ENCODE measurements around the gene GALM. TPM values are rescaled to one million over a fixed set of nuclear protein-coding genes. Genes with fewer than 3 reads are reported as not detected.

Gene GALM
- total and polyA plus RNA-seq, 2 donors (not counting 1 experiment from before 2014, with no cell fraction given), result 14.7 to 51.4 TPM

DNA sequence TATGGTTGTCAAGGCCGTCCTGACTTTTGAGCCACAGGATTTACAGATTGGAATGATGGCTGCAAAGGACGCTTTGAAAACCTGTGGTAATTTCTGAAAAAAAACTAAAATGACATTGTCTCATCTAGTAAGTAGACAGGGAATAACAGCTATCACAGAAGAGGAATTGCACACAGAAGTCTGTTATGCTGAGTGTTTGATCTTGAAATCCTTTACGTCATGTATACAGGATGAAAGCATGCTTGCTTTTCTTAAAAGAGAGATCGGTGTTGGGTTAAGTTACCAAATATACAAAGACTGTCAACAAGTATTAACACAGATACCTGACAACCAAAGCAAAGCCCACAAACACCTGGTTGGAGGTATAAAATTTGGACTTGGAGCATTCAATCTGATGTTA is 97.8 kb downstream of the GALM start:
- Histone ChIP-seq H3K27me3 (ENCODE audit: control insufficient read depth, insufficient read depth, low read length) (no peaks in the 10 kb centered on the region), H3K4me3 (replicated peaks in 1 of 4; ENCODE audit: control extremely low read depth in 1 of 4, insufficient read depth in 1 of 4, low read depth in 3 of 4, low read length in 4 of 4) (no peak overlapping the region), H3K79me2 (ENCODE audit: control insufficient read depth, insufficient read depth, low read length) (no peaks in the 10 kb centered on the region), H4K20me1 (ENCODE audit: control insufficient read depth, extremely low read depth, insufficient read depth, low read length) (no peaks in the 10 kb centered on the region), H3K4me1 (ENCODE audit: control insufficient read depth, extremely low read depth, insufficient read depth, low read length) (no peaks in the 10 kb centered on the region), H3K9me3 (ENCODE audit: control insufficient read depth, insufficient read depth, low read depth, low read length) (no peaks in the 10 kb centered on the region), H3K27ac (ENCODE audit: insufficient read depth, low read length) (no peak overlapping the region), H3K9ac (ENCODE audit: insufficient read depth, low read length) (no peak overlapping the region), H3K36me3 (ENCODE audit: control insufficient read depth, insufficient read depth, low read length) (no peaks in the 10 kb centered on the region), H2AFZ (ENCODE audit: low read length) (no peak overlapping the region), H3K4me2 (ENCODE audit: extremely low read depth, insufficient read depth, low read length) (no peak overlapping the region)
- no peak for DNase-seq (ENCODE audit: low read depth in 2 of 2)
- no peak for TF ChIP-seq EZH2 (IDR thresholded peaks at IDR 0.05; ENCODE audit: low read length, missing control alignments)
- TF ChIP-seq, protein P1, sequence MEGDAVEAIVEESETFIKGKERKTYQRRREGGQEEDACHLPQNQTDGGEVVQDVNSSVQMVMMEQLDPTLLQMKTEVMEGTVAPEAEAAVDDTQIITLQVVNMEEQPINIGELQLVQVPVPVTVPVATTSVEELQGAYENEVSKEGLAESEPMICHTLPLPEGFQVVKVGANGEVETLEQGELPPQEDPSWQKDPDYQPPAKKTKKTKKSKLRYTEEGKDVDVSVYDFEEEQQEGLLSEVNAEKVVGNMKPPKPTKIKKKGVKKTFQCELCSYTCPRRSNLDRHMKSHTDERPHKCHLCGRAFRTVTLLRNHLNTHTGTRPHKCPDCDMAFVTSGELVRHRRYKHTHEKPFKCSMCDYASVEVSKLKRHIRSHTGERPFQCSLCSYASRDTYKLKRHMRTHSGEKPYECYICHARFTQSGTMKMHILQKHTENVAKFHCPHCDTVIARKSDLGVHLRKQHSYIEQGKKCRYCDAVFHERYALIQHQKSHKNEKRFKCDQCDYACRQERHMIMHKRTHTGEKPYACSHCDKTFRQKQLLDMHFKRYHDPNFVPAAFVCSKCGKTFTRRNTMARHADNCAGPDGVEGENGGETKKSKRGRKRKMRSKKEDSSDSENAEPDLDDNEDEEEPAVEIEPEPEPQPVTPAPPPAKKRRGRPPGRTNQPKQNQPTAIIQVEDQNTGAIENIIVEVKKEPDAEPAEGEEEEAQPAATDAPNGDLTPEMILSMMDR (conservative IDR thresholded peaks at IDR 0.05 in 1 of 2, IDR thresholded peaks at IDR 0.05 in 1 of 2; ENCODE audit: low read depth in 1 of 2, low read length in 2 of 2), result no peak

DNA sequence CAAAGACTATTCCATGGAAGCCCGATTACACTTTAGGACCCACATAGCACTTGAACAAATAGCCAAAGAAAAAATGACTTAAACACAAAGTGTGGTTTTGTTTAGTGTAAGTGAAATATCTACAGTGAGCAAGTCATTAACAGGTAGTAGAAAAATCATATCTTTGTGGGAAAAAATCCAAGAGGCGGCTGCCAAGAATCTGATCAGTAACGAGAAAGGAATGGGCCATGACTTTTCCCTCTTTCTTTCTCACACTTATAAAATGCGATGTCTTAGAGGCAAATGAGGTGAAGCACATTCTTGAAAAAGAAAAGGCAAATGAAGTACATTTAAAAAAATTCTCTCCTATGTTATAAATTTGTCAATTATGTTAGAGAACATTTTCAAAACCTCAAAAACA is 99.2 kb downstream of the GALM start:
- peak; percentile 25 to 93 for DNase-seq (ENCODE audit: low read depth in 2 of 2)
- Histone ChIP-seq H4K20me1 (ENCODE audit: control insufficient read depth, extremely low read depth, insufficient read depth, low read length) (no peaks in the 10 kb centered on the region), H2AFZ (ENCODE audit: low read length) (no peak overlapping the region), H3K27me3 (ENCODE audit: control insufficient read depth, insufficient read depth, low read length) (no peaks in the 10 kb centered on the region), H3K4me3 (replicated peaks in 1 of 4; ENCODE audit: control extremely low read depth in 1 of 4, insufficient read depth in 1 of 4, low read depth in 3 of 4, low read length in 4 of 4) (no peak overlapping the region), H3K27ac (ENCODE audit: insufficient read depth, low read length) (no peak overlapping the region), H3K4me1 (ENCODE audit: control insufficient read depth, extremely low read depth, insufficient read depth, low read length) (no peaks in the 10 kb centered on the region), H3K79me2 (ENCODE audit: control insufficient read depth, insufficient read depth, low read length) (no peaks in the 10 kb centered on the region), H3K9ac (ENCODE audit: insufficient read depth, low read length) (no peak overlapping the region), H3K4me2 (ENCODE audit: extremely low read depth, insufficient read depth, low read length) (no peak overlapping the region), H3K36me3 (ENCODE audit: control insufficient read depth, insufficient read depth, low read length) (no peaks in the 10 kb centered on the region), H3K9me3 (ENCODE audit: control insufficient read depth, insufficient read depth, low read depth, low read length) (no peaks in the 10 kb centered on the region)
- TF ChIP-seq, protein P1 (conservative IDR thresholded peaks at IDR 0.05 in 1 of 2, IDR thresholded peaks at IDR 0.05 in 1 of 2; ENCODE audit: low read depth in 1 of 2, low read length in 2 of 2), result no peak
- TF ChIP-seq EZH2 (IDR thresholded peaks at IDR 0.05; ENCODE audit: low read length, missing control alignments), result no peak

DNA sequence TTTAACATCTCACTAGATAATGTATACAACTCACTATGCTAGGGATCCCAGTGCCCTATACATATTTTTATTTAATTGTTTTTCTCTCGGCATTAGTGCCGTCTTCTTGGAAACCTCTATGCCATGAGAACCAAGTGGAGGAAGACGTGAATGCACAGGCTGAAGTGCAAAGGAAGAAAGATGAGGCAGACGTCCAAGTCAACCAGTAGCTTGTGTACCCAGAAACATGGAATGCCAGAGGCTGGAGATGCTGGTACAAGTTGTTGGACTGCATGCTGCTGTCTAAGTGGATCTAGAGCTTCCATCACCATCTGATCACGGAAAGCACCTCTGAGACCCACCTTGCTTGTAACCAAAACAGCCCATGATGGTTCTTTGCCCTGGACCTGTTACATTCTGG is 99.6 kb downstream of the GALM start:
- no peak overlapping the region for H3K4me2 ChIP-seq (ENCODE audit: extremely low read depth, insufficient read depth, low read length)
- no peaks in the 10 kb centered on the region for H3K79me2 ChIP-seq (ENCODE audit: control insufficient read depth, insufficient read depth, low read length)
- H4K20me1 ChIP-seq (ENCODE audit: control insufficient read depth, extremely low read depth, insufficient read depth, low read length), result no peaks in the 10 kb centered on the region
- H2AFZ ChIP-seq (ENCODE audit: low read length), result no peak overlapping the region
- H3K27me3 ChIP-seq (ENCODE audit: control insufficient read depth, insufficient read depth, low read length), result no peaks in the 10 kb centered on the region
- no peaks in the 10 kb centered on the region for H3K9me3 ChIP-seq (ENCODE audit: control insufficient read depth, insufficient read depth, low read depth, low read length)
- no peaks in the 10 kb centered on the region for H3K36me3 ChIP-seq (ENCODE audit: control insufficient read depth, insufficient read depth, low read length)
- no peak overlapping the region for H3K27ac ChIP-seq (ENCODE audit: insufficient read depth, low read length)
- TF ChIP-seq, protein P1 (conservative IDR thresholded peaks at IDR 0.05 in 1 of 2, IDR thresholded peaks at IDR 0.05 in 1 of 2; ENCODE audit: low read depth in 1 of 2, low read length in 2 of 2), result no peak
- no peak for TF ChIP-seq EZH2 (IDR thresholded peaks at IDR 0.05; ENCODE audit: low read length, missing control alignments)
- peak in 1 of 2 donors; percentile 64 for DNase-seq (ENCODE audit: low read depth in 2 of 2)
- no peak overlapping the region for H3K4me3 ChIP-seq (replicated peaks in 1 of 4; ENCODE audit: control extremely low read depth in 1 of 4, insufficient read depth in 1 of 4, low read depth in 3 of 4, low read length in 4 of 4)
- H3K9ac ChIP-seq (ENCODE audit: insufficient read depth, low read length), result no peak overlapping the region
- H3K4me1 ChIP-seq (ENCODE audit: control insufficient read depth, extremely low read depth, insufficient read depth, low read length), result no peaks in the 10 kb centered on the region
